K562 (cell line): ENCODE results near the gene WDPCP. TPM values are rescaled to one million over a fixed set of nuclear protein-coding genes. Genes with fewer than 3 reads are reported as not detected.

ENCODE experiments used
- ARID2 ChIP-seq: fragments of 450-650 bp; IDR thresholded peaks from 2 replicates; pipeline ENCODE4 v1.6.1; 2017; ENCODE audit warnings: antibody characterized with exemption, mild to moderate bottlenecking
- BCOR ChIP-seq: fragments of 450-650 bp; IDR thresholded peaks from 2 replicates; pipeline ENCODE4 v1.6.1; 2016
- CC2D1A ChIP-seq: fragments of 450-650 bp; IDR thresholded peaks from 2 replicates; pipeline ENCODE4 v1.6.1; 2017; ENCODE audit warnings: mild to moderate bottlenecking
- EP400 ChIP-seq: fragments of 450-650 bp; IDR thresholded peaks from 2 replicates; pipeline ENCODE4 v1.6.1; 2017; ENCODE audit warnings: antibody characterized with exemption, mild to moderate bottlenecking, moderate library complexity
- FOXM1 ChIP-seq, 2 experiments: fragments of 450-650 bp in 1 of 2; sonication (generic) in 1 of 2; formaldehyde crosslinking in 1 of 2; IDR thresholded peaks; 2 replicates each; pipeline versions ENCODE4 v1.6.1 to v1.9.0; 2017 to 2022; ENCODE audit warnings: low read depth in 2 of 2, mild to moderate bottlenecking in 2 of 2, missing genetic modification reagents in 1 of 2, moderate library complexity in 1 of 2
- GABPB2 ChIP-seq: fragments of 250-450 bp; sonication (Bioruptor Pico); conservative IDR thresholded peaks from 2 replicates; pipeline ENCODE4 v1.5.1; 2021; ENCODE audit warnings: mild to moderate bottlenecking
- GTF2A2 ChIP-seq: IDR thresholded peaks from 2 replicates; pipeline ENCODE4 v1.6.1; 2016; ENCODE audit warnings: mild to moderate bottlenecking, missing genetic modification characterization, missing compliant biosample characterization
- NELFE ChIP-seq: IDR thresholded peaks from 2 replicates; pipeline ENCODE4 v1.6.1; 2011; ENCODE audit warnings: mild to moderate bottlenecking; ENCODE audit not compliant: insufficient read depth, insufficient read length
- NFIC ChIP-seq: fragments of 450-650 bp; IDR thresholded peaks from 2 replicates; pipeline ENCODE4 v1.6.1; 2017; ENCODE audit warnings: mild to moderate bottlenecking, inconsistent platforms
- PHF8 ChIP-seq: fragments of 200-600 bp; sonication (generic); IDR thresholded peaks from 2 replicates; pipeline ENCODE4 v1.6.1; 2012; ENCODE audit warnings: mixed run types, mild to moderate bottlenecking, inconsistent platforms, low read length, moderate library complexity, borderline replicate concordance
- POLR2AphosphoS5 ChIP-seq: IDR thresholded peaks from 2 replicates; pipeline ENCODE4 v1.6.1; 2011; ENCODE audit warnings: mild to moderate bottlenecking, low read depth, low read length, moderate library complexity; ENCODE audit not compliant: control insufficient read depth, insufficient read depth
- SIN3B ChIP-seq: fragments of 450-650 bp; IDR thresholded peaks from 2 replicates; pipeline ENCODE4 v1.6.1; 2017; ENCODE audit warnings: low read depth, mild to moderate bottlenecking, moderate library complexity
- SNIP1 ChIP-seq: fragments of 450-650 bp; IDR thresholded peaks from 2 replicates; pipeline ENCODE4 v1.7.1; 2017; ENCODE audit warnings: low read depth, mild to moderate bottlenecking
- SUPT5H ChIP-seq: fragments of 450-650 bp; IDR thresholded peaks from 2 replicates; pipeline ENCODE4 v1.6.1; 2016
- TGIF2 ChIP-seq: sonication (generic); formaldehyde crosslinking; IDR thresholded peaks from 2 replicates; pipeline ENCODE4 v1.8.1; 2022; ENCODE audit warnings: mild to moderate bottlenecking, missing genetic modification reagents, moderate library complexity
- ZNF212 ChIP-seq: fragments of 450-650 bp; formaldehyde crosslinking; IDR thresholded peaks from 2 replicates; pipeline ENCODE4 v1.4.0; 2020; ENCODE audit warnings: mild to moderate bottlenecking
- ZNF274 ChIP-seq: IDR thresholded peaks from 2 replicates; pipeline ENCODE4 v1.6.1; 2011; ENCODE audit warnings: low read depth, mild to moderate bottlenecking, low read length, moderate library complexity, borderline replicate concordance
- ZNF77 ChIP-seq: fragments of 250-450 bp; sonication (Bioruptor Pico); IDR thresholded peaks from 2 replicates; pipeline ENCODE4 v1.5.0; 2020
- polyA plus RNA-seq, 8 experiments: library from polyadenylated mRNA; depleted of rRNA in 4 of 8; stranded (reverse) in 5 of 8; unstranded in 3 of 8; fragments of >200 nt; fragmentation: Nextera tagmentation in 2 of 8; fragmentation: Illumina TruSeq in 1 of 8; extraction: Ambion mirVana in 2 of 8; extraction: Trizol in 1 of 8; gene quantifications; 2 replicates each; pipeline versions ENCODE4 v1.2.1 to v1.2.3, GENCODE V29; 2011 to 2014; ENCODE audit warnings: inconsistent platforms in 1 of 8, missing spikeins in 1 of 8
- total RNA-seq, 7 experiments: library from RNA; depleted of rRNA in 6 of 7; stranded (reverse); fragments of >200 nt in 6 of 7; fragmentation: Illumina TruSeq in 2 of 7; extraction: Trizol in 2 of 7; gene quantifications; 2 replicates each; pipeline versions ENCODE4 v1.2.1 to v1.2.3, GENCODE V29; 2011 to 2021; ENCODE audit warnings: low replicate concordance in 1 of 7
- TF ChIP-seq, protein P1 (sequence below): fragments of 450-650 bp; IDR thresholded peaks from 2 replicates; pipeline ENCODE4 v1.6.1; 2016; ENCODE audit warnings: antibody characterized with exemption
- TF ChIP-seq, protein P2 (sequence below): fragments of 450-650 bp; IDR thresholded peaks from 2 replicates; pipeline ENCODE4 v1.6.1; 2017; ENCODE audit warnings: antibody characterized with exemption, mild to moderate bottlenecking
- TF ChIP-seq, protein P3 (sequence below): sonication (generic); formaldehyde crosslinking; IDR thresholded peaks from 2 replicates; pipeline ENCODE4 v1.8.1; 2023; ENCODE audit warnings: mild to moderate bottlenecking, missing genetic modification reagents, moderate library complexity
- TF ChIP-seq, protein P4 (sequence below): fragments of 450-650 bp; formaldehyde crosslinking; IDR thresholded peaks from 2 replicates; pipeline ENCODE4 v1.4.0; 2020; ENCODE audit warnings: mild to moderate bottlenecking

Gene WDPCP
- total and polyA plus RNA-seq, 9 of the 15 experiments (the other 6 are each of a cell fraction or from before 2014, with no cell fraction given) = 1.4 to 6.4 (median 5.5) TPM

DNA sequence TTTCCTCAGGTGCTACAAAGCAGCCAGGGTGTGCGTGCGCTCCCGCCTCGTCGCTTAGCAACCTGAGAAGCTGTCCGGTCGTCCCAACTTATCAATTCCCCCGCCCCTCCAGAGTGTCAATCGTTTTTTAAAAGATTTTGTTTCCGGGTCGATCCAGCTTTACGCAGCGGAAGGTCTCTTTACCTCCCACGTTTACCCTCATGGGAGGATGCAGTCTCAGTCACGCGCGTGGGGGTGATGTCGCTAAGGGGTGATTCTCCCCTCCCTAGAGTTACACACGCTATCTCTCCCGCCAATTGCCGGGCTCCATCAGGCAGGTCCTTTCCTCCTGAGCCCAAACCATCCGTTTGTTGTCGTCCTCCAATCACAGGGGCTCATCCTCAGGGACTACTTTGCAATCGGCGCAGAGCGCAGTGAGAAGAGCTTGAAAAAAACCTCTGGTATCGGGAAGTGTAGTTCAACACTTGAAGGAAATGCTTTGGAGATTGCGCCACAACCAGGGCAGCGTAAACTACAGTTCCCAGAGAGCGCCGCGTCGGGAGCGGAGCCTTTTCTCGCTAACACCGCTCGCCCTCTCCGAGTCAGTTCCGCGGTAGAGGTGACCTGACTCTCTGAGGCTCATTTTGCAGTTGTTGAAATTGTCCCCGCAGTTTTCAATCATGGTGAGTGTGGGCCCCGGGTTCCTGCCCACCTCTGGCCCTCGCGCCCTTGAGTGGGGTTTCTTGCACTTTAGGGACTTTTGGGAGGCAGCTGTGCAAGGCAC lies at the start of gene WDPCP, which contains the start of gene MDH1 (continued):
- TF ChIP-seq NELFE (no peak), SIN3B (peak; percentile 77), GTF2A2 (tag) (no peak), ZNF77 (no peak), CC2D1A (peak; percentile 79; the same call in 1 of the 2 replicates), ZNF212 (CRISPR knock-in tag) (no peak), GABPB2 (CRISPR knock-in tag) (no peak), EP400 (peak; percentile 94), ARID2 (no peak), SUPT5H (peak; percentile 85), PHF8 (peak; percentile 87), NFIC (peak; percentile 22; the same call in 1 of the 2 replicates), SNIP1 (no peak), TGIF2 (no peak), ZNF274 (no peak), BCOR (0 out of 2 replicates have a peak, but pooled peaks have one; percentile 6), FOXM1 (IDR thresholded peaks at IDR 0.05; ENCODE audit: low read depth) (peak; percentile 78), FOXM1 (CRISPR knock-in tag; IDR thresholded peaks at IDR 0.05; ENCODE audit: low read depth) (no peak), POLR2AphosphoS5 (peak; percentile 84)
- TF ChIP-seq, protein P1, sequence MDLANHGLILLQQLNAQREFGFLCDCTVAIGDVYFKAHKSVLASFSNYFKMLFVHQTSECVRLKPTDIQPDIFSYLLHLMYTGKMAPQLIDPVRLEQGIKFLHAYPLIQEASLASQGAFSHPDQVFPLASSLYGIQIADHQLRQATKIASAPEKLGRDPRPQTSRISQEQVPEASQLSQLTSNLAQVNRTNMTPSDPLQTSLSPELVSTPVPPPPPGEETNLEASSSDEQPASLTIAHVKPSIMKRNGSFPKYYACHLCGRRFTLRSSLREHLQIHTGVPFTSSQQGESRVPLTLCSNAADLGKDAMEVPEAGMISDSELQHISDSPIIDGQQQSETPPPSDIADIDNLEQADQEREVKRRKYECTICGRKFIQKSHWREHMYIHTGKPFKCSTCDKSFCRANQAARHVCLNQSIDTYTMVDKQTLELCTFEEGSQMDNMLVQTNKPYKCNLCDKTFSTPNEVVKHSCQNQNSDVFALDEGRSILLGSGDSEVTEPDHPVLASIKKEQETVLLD = 0 out of 2 replicates have a peak, but pooled peaks have one; percentile 44
- TF ChIP-seq, protein P2, sequence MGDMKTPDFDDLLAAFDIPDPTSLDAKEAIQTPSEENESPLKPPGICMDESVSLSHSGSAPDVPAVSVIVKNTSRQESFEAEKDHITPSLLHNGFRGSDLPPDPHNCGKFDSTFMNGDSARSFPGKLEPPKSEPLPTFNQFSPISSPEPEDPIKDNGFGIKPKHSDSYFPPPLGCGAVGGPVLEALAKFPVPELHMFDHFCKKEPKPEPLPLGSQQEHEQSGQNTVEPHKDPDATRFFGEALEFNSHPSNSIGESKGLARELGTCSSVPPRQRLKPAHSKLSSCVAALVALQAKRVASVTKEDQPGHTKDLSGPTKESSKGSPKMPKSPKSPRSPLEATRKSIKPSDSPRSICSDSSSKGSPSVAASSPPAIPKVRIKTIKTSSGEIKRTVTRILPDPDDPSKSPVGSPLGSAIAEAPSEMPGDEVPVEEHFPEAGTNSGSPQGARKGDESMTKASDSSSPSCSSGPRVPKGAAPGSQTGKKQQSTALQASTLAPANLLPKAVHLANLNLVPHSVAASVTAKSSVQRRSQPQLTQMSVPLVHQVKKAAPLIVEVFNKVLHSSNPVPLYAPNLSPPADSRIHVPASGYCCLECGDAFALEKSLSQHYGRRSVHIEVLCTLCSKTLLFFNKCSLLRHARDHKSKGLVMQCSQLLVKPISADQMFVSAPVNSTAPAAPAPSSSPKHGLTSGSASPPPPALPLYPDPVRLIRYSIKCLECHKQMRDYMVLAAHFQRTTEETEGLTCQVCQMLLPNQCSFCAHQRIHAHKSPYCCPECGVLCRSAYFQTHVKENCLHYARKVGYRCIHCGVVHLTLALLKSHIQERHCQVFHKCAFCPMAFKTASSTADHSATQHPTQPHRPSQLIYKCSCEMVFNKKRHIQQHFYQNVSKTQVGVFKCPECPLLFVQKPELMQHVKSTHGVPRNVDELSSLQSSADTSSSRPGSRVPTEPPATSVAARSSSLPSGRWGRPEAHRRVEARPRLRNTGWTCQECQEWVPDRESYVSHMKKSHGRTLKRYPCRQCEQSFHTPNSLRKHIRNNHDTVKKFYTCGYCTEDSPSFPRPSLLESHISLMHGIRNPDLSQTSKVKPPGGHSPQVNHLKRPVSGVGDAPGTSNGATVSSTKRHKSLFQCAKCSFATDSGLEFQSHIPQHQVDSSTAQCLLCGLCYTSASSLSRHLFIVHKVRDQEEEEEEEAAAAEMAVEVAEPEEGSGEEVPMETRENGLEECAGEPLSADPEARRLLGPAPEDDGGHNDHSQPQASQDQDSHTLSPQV = peak; percentile 96
- TF ChIP-seq, protein P3, sequence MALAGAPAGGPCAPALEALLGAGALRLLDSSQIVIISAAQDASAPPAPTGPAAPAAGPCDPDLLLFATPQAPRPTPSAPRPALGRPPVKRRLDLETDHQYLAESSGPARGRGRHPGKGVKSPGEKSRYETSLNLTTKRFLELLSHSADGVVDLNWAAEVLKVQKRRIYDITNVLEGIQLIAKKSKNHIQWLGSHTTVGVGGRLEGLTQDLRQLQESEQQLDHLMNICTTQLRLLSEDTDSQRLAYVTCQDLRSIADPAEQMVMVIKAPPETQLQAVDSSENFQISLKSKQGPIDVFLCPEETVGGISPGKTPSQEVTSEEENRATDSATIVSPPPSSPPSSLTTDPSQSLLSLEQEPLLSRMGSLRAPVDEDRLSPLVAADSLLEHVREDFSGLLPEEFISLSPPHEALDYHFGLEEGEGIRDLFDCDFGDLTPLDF = peak; percentile 62; the same call in 1 of the 2 replicates
- TF ChIP-seq, protein P4, sequence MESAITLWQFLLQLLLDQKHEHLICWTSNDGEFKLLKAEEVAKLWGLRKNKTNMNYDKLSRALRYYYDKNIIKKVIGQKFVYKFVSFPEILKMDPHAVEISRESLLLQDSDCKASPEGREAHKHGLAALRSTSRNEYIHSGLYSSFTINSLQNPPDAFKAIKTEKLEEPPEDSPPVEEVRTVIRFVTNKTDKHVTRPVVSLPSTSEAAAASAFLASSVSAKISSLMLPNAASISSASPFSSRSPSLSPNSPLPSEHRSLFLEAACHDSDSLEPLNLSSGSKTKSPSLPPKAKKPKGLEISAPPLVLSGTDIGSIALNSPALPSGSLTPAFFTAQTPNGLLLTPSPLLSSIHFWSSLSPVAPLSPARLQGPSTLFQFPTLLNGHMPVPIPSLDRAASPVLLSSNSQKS = no peak
